ENCODE measurements around the gene SKAP2.

Gene SKAP2

DNA sequence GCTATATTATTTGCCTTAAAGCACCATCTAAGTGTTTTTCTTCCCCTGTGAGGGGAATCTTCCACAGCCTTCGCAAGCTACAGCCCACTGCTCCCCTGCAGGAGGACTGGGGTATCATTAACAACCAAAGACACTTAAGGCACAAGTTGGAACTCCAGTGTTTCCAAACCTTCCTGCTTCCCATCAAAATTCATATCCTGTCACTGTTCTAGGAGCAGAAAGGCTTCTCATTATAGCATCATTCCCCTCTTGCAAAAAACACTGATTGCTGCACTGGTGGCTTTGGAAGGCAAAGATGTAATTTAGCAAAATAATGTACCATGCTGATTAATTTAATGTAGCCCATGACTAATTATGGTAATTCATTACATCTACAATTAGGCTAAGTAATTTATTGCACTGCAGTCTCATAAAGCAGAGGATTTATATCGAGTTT, 207.2 kb downstream of the SKAP2 start:
- no peak overlapping the region for H3K27ac ChIP-seq (ENCODE audit: low read depth, low read length)
- no peak overlapping the region for H3K56ac ChIP-seq (ENCODE audit: low read length)
- no peak overlapping the region for H2BK5ac ChIP-seq (ENCODE audit: low read length)
- no peak overlapping the region for H3K4ac ChIP-seq (ENCODE audit: low read depth, low read length)
- no peaks in the 10 kb centered on the region for H3K36me3 ChIP-seq (ENCODE audit: control insufficient read depth, insufficient read depth, low read length)
- H3K4me3 ChIP-seq (ENCODE audit: low read length): no peak overlapping the region
- H3K27me3 ChIP-seq (ENCODE audit: insufficient read depth, low read length, poor library complexity): no peaks in the 10 kb centered on the region
- H4K5ac ChIP-seq (ENCODE audit: low read length): no peak overlapping the region
- no CpG with 5 or more reads among the region's 2 CpGs for WGBS (ENCODE audit: extremely low coverage, insufficient coverage, low lambda C conversion rate)
- H2BK120ac ChIP-seq (ENCODE audit: low read depth, low read length): no peak overlapping the region
- H3K79me1 ChIP-seq (ENCODE audit: low read length): no peaks in the 10 kb centered on the region
- H3K4me2 ChIP-seq (ENCODE audit: low read length): no peak overlapping the region
- H3K4me1 ChIP-seq (ENCODE audit: control insufficient read depth, low read depth, low read length): peaks cover 3% of the 10 kb centered on the region
- H3K18ac ChIP-seq (ENCODE audit: low read length): no peak overlapping the region
- no peak overlapping the region for H2BK15ac ChIP-seq (replicated peaks; ENCODE audit: low read depth)
- no peak overlapping the region for H4K8ac ChIP-seq (ENCODE audit: low read depth, low read length)
- no peaks in the 10 kb centered on the region for H3K79me2 ChIP-seq (ENCODE audit: control insufficient read depth, insufficient read depth, low read length)
- DNase-seq: no peak
- H3K23ac ChIP-seq (ENCODE audit: low read length): no peak overlapping the region
- no peak overlapping the region for H2AK5ac ChIP-seq (ENCODE audit: low read length)
- no peak overlapping the region for H3K9ac ChIP-seq (ENCODE audit: low read length)

DNA sequence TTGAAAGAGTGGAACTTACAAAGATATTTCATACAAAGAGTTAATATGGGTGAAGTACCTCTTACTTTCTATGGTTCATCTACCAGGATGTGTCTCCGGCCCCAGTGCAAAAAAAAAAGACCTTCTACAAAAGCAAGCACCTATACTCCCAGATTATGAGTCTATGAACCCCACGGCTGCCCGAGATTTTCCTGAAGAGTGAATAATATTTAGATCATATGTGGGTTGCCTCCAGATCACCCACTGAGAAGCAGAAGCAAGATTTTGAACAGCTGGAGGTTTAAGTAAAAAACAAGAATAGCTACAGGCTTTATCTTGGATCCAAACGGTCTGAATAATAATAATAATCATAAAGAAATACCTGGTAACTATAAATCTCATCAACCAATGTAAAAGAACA, 207.7 kb downstream of the SKAP2 start:
- no peak overlapping the region for H3K23ac ChIP-seq (ENCODE audit: low read length)
- H3K36me3 ChIP-seq (ENCODE audit: control insufficient read depth, insufficient read depth, low read length): no peaks in the 10 kb centered on the region
- no peaks in the 10 kb centered on the region for H3K79me2 ChIP-seq (ENCODE audit: control insufficient read depth, insufficient read depth, low read length)
- no peak overlapping the region for H4K5ac ChIP-seq (ENCODE audit: low read length)
- no peak overlapping the region for H4K8ac ChIP-seq (ENCODE audit: low read depth, low read length)
- no peak overlapping the region for H2AK5ac ChIP-seq (ENCODE audit: low read length)
- no peak overlapping the region for H2BK120ac ChIP-seq (ENCODE audit: low read depth, low read length)
- no peak overlapping the region for H3K9ac ChIP-seq (ENCODE audit: low read length)
- H3K56ac ChIP-seq (ENCODE audit: low read length): no peak overlapping the region
- H3K4ac ChIP-seq (ENCODE audit: low read depth, low read length): no peak overlapping the region
- H2BK5ac ChIP-seq (ENCODE audit: low read length): no peak overlapping the region
- H2BK15ac ChIP-seq (replicated peaks; ENCODE audit: low read depth): no peak overlapping the region
- peaks cover 3% of the 10 kb centered on the region for H3K4me1 ChIP-seq (ENCODE audit: control insufficient read depth, low read depth, low read length)
- no peak overlapping the region for H3K18ac ChIP-seq (ENCODE audit: low read length)
- no peaks in the 10 kb centered on the region for H3K79me1 ChIP-seq (ENCODE audit: low read length)
- no peaks in the 10 kb centered on the region for H3K27me3 ChIP-seq (ENCODE audit: insufficient read depth, low read length, poor library complexity)
- H3K4me3 ChIP-seq (ENCODE audit: low read length): no peak overlapping the region
- no peak for DNase-seq
- no peak overlapping the region for H3K27ac ChIP-seq (ENCODE audit: low read depth, low read length)
- WGBS (ENCODE audit: extremely low coverage, insufficient coverage, low lambda C conversion rate): no CpG with 5 or more reads among the region's 4 CpGs
- no peak overlapping the region for H3K4me2 ChIP-seq (ENCODE audit: low read length)

DNA sequence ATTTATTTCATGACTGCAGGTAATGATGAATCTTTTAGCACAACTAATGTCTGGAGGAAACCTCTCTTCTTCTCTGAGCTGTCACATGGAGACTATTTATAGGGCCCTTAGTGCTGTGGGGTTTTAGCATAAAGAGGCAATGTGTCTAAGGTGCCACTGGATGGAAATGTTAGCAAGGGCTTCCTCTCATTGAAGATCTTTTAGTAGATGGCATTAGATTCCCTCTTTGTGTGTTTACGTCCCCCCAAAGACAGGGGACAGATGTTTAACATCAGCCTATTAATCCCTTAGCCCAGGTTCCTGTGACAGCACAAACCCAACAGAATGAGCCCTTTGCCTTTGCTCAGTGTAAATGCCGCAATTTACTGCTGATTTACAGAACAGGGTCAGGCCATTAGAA, 208.6 kb downstream of the SKAP2 start:
- H3K4ac ChIP-seq (ENCODE audit: low read depth, low read length): no peak overlapping the region
- no peak overlapping the region for H2BK15ac ChIP-seq (replicated peaks; ENCODE audit: low read depth)
- H4K8ac ChIP-seq (ENCODE audit: low read depth, low read length): no peak overlapping the region
- no peaks in the 10 kb centered on the region for H3K36me3 ChIP-seq (ENCODE audit: control insufficient read depth, insufficient read depth, low read length)
- no peak overlapping the region for H3K27ac ChIP-seq (ENCODE audit: low read depth, low read length)
- no peak overlapping the region for H4K5ac ChIP-seq (ENCODE audit: low read length)
- no CpG with 5 or more reads among the region's 2 CpGs for WGBS (ENCODE audit: extremely low coverage, insufficient coverage, low lambda C conversion rate)
- H3K4me3 ChIP-seq (ENCODE audit: low read length): no peak overlapping the region
- no peak overlapping the region for H2BK120ac ChIP-seq (ENCODE audit: low read depth, low read length)
- H3K18ac ChIP-seq (ENCODE audit: low read length): no peak overlapping the region
- no peaks in the 10 kb centered on the region for H3K79me2 ChIP-seq (ENCODE audit: control insufficient read depth, insufficient read depth, low read length)
- no peak overlapping the region for H3K23ac ChIP-seq (ENCODE audit: low read length)
- H3K79me1 ChIP-seq (ENCODE audit: low read length): no peaks in the 10 kb centered on the region
- H3K27me3 ChIP-seq (ENCODE audit: insufficient read depth, low read length, poor library complexity): no peaks in the 10 kb centered on the region
- peaks cover 3% of the 10 kb centered on the region for H3K4me1 ChIP-seq (ENCODE audit: control insufficient read depth, low read depth, low read length)
- no peak overlapping the region for H2BK5ac ChIP-seq (ENCODE audit: low read length)
- no peak overlapping the region for H3K9ac ChIP-seq (ENCODE audit: low read length)
- H3K56ac ChIP-seq (ENCODE audit: low read length): no peak overlapping the region
- DNase-seq: no peak
- H2AK5ac ChIP-seq (ENCODE audit: low read length): no peak overlapping the region
- no peak overlapping the region for H3K4me2 ChIP-seq (ENCODE audit: low read length)

DNA sequence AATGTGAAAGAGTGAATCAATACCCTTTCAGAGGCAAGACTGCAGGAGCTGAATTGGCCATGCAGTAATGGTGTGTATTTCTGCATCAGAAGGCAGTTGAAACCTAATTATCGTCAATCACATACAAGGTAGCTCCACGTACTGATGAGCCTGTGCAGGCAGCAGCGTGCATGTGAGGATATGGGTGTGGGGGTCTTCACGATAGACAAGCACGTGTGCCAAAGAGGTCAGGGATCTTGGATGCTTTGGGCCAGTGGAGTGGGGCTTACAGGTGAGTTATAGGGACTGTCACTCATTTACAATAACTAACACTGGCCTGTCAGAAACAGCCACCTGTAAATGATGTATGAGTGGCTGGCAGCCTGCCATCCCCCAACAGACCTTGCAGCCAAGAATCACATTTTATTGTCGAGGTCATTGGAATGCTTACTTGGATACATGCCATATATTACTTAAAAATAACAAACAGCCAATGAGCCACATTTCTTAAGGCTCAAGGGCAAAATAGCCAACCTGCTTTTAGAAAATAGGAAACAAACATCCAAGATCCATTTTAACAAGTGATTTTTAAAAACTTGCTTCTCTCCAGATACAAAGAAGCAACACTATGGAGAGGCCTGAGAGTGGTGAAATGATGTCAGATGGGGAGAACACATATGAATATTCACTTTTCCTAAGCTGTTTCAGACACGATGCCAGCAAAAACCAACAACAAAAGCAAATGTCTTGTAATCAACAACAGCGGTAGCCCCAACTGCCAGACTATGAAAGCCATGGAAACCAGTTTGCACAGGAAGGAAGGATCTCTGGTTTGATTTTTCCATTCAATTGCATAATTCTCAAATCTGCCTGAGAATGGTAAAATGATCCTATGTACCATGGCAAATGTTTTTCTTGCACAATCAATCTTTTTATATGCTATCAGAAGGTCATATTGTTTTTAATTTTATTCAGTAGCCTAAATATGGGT, 210.7 kb downstream of the SKAP2 start:
- no peak overlapping the region for H3K4me3 ChIP-seq (ENCODE audit: low read length)
- no peaks in the 10 kb centered on the region for H3K79me1 ChIP-seq (ENCODE audit: low read length)
- H4K8ac ChIP-seq (ENCODE audit: low read depth, low read length): no peak overlapping the region
- H3K18ac ChIP-seq (ENCODE audit: low read length): no peak overlapping the region
- H3K56ac ChIP-seq (ENCODE audit: low read length): no peak overlapping the region
- H3K27ac ChIP-seq (ENCODE audit: low read depth, low read length): no peak overlapping the region
- no CpG with 5 or more reads among the region's 8 CpGs for WGBS (ENCODE audit: extremely low coverage, insufficient coverage, low lambda C conversion rate)
- DNase-seq: no peak
- H2BK15ac ChIP-seq (replicated peaks; ENCODE audit: low read depth): no peak overlapping the region
- H3K36me3 ChIP-seq (ENCODE audit: control insufficient read depth, insufficient read depth, low read length): no peaks in the 10 kb centered on the region
- no peak overlapping the region for H2BK5ac ChIP-seq (ENCODE audit: low read length)
- H3K27me3 ChIP-seq (ENCODE audit: insufficient read depth, low read length, poor library complexity): no peaks in the 10 kb centered on the region
- no peak overlapping the region for H4K5ac ChIP-seq (ENCODE audit: low read length)
- H2BK120ac ChIP-seq (ENCODE audit: low read depth, low read length): no peak overlapping the region
- no peak overlapping the region for H3K9ac ChIP-seq (ENCODE audit: low read length)
- no peak overlapping the region for H3K4ac ChIP-seq (ENCODE audit: low read depth, low read length)
- no peak overlapping the region for H3K4me2 ChIP-seq (ENCODE audit: low read length)
- H2AK5ac ChIP-seq (ENCODE audit: low read length): no peak overlapping the region
- H3K4me1 ChIP-seq (ENCODE audit: control insufficient read depth, low read depth, low read length): peaks cover 3% of the 10 kb centered on the region
- no peak overlapping the region for H3K23ac ChIP-seq (ENCODE audit: low read length)
- no peaks in the 10 kb centered on the region for H3K79me2 ChIP-seq (ENCODE audit: control insufficient read depth, insufficient read depth, low read length)

DNA sequence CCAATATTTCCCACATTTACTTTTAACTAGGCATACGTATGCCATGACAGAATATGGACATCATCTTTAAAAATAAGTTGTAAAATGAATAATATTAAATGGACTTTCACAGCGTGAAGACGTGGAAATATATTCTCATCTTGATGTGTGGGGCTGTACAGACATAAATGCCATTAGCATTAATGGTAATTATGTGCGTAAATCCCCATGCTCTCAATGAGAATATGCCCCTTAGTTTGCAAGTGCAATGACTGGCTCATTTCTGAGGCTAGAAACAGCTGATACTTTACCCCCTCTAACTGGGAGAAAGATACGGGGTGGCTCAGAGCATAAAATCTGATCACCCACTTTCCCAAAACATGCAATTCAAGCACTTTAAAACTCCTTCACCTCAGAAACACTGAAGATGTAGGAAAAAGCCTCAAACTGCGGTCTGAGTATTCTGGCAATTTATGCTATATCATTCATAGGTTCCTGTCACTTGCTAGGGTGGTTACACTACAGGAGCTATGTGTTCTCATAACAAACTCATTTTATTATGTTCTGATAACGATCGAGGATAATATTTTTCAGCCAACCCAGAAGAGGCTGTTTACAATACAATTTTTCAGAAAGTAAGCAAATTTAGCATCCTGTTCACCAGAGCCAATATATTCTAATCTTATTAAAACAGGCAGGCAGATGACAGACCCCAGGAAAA, 211.8 kb downstream of the SKAP2 start:
- Histone ChIP-seq H3K4ac (ENCODE audit: low read depth, low read length) (no peak overlapping the region), H3K23ac (ENCODE audit: low read length) (no peak overlapping the region), H3K27ac (ENCODE audit: low read depth, low read length) (no peak overlapping the region), H3K4me3 (ENCODE audit: low read length) (no peak overlapping the region), H2BK15ac (replicated peaks; ENCODE audit: low read depth) (no peak overlapping the region), H3K79me1 (ENCODE audit: low read length) (no peaks in the 10 kb centered on the region), H3K18ac (ENCODE audit: low read length) (no peak overlapping the region), H4K8ac (ENCODE audit: low read depth, low read length) (no peak overlapping the region), H3K56ac (ENCODE audit: low read length) (no peak overlapping the region), H3K9ac (ENCODE audit: low read length) (no peak overlapping the region), H4K5ac (ENCODE audit: low read length) (no peak overlapping the region), H3K4me1 (ENCODE audit: control insufficient read depth, low read depth, low read length) (no peaks in the 10 kb centered on the region), H3K79me2 (ENCODE audit: control insufficient read depth, insufficient read depth, low read length) (no peaks in the 10 kb centered on the region), H3K36me3 (ENCODE audit: control insufficient read depth, insufficient read depth, low read length) (no peaks in the 10 kb centered on the region), H2BK120ac (ENCODE audit: low read depth, low read length) (no peak overlapping the region), H3K27me3 (ENCODE audit: insufficient read depth, low read length, poor library complexity) (no peaks in the 10 kb centered on the region), H2BK5ac (ENCODE audit: low read length) (no peak overlapping the region), H2AK5ac (ENCODE audit: low read length) (no peak overlapping the region), H3K4me2 (ENCODE audit: low read length) (no peak overlapping the region)
- no CpG with 5 or more reads among the region's 8 CpGs for WGBS (ENCODE audit: extremely low coverage, insufficient coverage, low lambda C conversion rate)
- DNase-seq: no peak

Data from mesendoderm (in vitro differentiated cells).